HUES64 (cell line): ENCODE measurements around the gene WFDC2.

Experiments used
- H3K27ac ChIP-seq: 2 replicates; pipeline ENCODE4 v1.7.0; 2013; ENCODE audit warnings: low read depth, low read length, inconsistent platforms
- H3K27me3 ChIP-seq: 2 replicates; pipeline ENCODE4 v1.6.1; 2013; ENCODE audit warnings: mild to moderate bottlenecking, low read length; ENCODE audit not compliant: insufficient read depth
- H3K36me3 ChIP-seq: 2 replicates; pipeline ENCODE4 v1.6.1; 2013; ENCODE audit warnings: mild to moderate bottlenecking, low read length; ENCODE audit not compliant: insufficient read depth
- H3K4me1 ChIP-seq: 2 replicates; pipeline ENCODE4 v1.6.1; 2013; ENCODE audit warnings: mild to moderate bottlenecking, low read length, moderate library complexity; ENCODE audit not compliant: insufficient read depth
- H3K4me3 ChIP-seq: 2 replicates; pipeline ENCODE4 v1.5.1; 2013; ENCODE audit warnings: mild to moderate bottlenecking, low read length, moderate library complexity
- H3K9ac ChIP-seq: 2 replicates; pipeline ENCODE4 v1.6.1; 2013; ENCODE audit warnings: mild to moderate bottlenecking, low read depth, low read length
- H3K9me3 ChIP-seq: 2 replicates; pipeline ENCODE4 v1.6.1; 2013; ENCODE audit warnings: low read depth, low read length; ENCODE audit not compliant: insufficient read depth
- WGBS: fragments of 150-250, 120-280 bp; methylation state at CpG from one replicate; pipeline ENCODE4 v1.1.7; 2013; ENCODE audit warnings: missing lambda C conversion rate; 5-methylcytosine and 5-hydroxymethylcytosine counted together

Gene WFDC2

DNA sequence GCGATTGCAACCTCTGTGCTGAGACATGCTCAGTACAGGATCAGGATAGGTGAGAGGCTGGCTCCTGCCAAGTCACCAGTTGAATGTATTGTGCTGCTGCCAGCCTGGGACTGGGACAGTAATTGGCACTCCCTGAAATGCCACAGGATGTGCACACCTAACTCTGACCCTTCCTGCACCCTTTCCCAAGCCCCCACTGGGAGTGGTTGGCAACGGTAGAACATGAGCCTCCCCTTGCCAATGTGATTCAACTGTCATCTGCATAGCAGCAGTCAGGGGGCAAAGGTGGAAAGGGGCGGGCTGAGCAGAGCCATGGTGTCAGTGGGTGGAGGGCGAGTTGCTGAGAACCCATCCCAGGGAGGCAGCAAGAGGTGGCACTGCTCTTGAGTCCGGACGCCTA lies 30.5 kb downstream of the WFDC2 start:
- Histone ChIP-seq H3K27me3 (no peaks in the 10 kb centered on the region), H3K36me3 (no peaks in the 10 kb centered on the region), H3K9me3 (no peaks in the 10 kb centered on the region), H3K27ac (no peak overlapping the region), H3K4me3 (no peak overlapping the region), H3K4me1 (peaks cover 8% of the 10 kb centered on the region; the same call in 1 of the 2 replicates), H3K9ac (no peak overlapping the region)
- WGBS = 85% methylated on average over 6 of the region's 6 CpGs

DNA sequence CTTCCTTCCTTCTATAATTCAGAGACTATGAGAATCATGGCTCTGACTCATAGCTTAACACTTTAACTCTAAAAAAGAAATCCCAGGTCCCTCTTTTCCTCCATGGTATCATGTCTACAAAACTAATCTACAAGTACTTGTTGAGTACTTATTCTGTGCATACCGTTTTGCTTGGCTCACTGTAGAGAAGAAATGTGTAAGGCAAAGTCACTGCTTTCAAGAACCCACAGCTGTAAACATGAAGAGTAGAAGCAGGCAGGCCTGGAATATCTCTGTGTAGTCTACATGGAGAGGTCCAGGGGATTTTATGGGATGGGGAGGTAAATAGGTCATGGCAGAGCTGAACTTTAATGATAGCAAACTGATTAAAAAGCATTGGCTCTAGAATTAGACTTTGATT lies 32.0 kb downstream of the WFDC2 start:
- 87% methylated on average over 1 of the region's 1 CpG for WGBS
- Histone ChIP-seq H3K9me3 (no peaks in the 10 kb centered on the region), H3K4me1 (peaks cover 8% of the 10 kb centered on the region; the same call in 1 of the 2 replicates), H3K9ac (no peak overlapping the region), H3K4me3 (no peak overlapping the region), H3K27ac (no peak overlapping the region), H3K36me3 (no peaks in the 10 kb centered on the region), H3K27me3 (no peaks in the 10 kb centered on the region)

DNA sequence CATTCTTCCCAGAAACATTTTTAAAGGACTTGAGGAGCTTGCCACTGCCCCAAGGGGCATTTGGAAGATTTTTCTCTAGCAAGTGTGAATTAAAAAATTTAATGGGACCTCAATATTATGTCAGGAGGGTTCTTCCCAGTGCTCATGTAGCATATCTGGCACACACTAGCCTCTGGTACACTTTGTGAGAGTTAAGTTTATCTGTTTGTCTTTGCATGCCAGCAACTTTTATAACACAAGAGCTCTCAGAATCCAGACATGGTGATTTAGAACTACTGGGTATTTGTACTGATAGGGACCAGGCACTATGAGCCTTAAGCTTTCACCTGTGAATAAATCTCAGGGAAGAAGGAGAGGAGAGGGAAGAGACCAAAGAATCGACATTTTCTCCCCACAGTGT lies 33.0 kb downstream of the WFDC2 start:
- Histone ChIP-seq H3K9me3 (no peaks in the 10 kb centered on the region), H3K4me1 (peaks cover 8% of the 10 kb centered on the region; the same call in 1 of the 2 replicates), H3K27me3 (no peaks in the 10 kb centered on the region), H3K4me3 (no peak overlapping the region), H3K36me3 (no peaks in the 10 kb centered on the region), H3K9ac (no peak overlapping the region), H3K27ac (no peak overlapping the region)
- WGBS = 96% methylated on average over 1 of the region's 1 CpG

DNA sequence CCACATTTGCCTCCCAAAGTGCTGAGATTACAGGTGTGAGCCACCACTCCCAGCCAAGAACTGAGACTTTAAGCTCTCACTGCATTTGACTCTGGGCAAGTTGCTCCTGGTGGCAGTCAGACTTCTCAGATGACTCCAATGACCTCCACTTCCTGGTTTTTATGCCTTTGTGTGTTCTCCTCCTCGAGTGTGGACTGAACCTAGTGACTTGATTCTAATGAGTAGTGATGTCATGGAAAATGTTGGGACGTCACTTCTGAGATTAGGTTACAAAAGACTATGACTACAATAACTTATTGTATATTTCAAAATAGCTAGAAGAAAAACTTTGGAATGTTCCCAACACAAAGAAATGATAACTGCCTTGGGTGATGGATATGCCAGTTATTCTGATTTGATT lies 33.9 kb downstream of the WFDC2 start:
- 83% methylated on average over 1 of the region's 2 CpGs for WGBS
- H3K36me3 ChIP-seq = no peaks in the 10 kb centered on the region

GRCh38 chr20:45506398-45506797 lies 36.8 kb downstream of the WFDC2 start:
- 97% methylated on average over 2 of the region's 2 CpGs for WGBS
- H3K9me3 ChIP-seq = no peaks in the 10 kb centered on the region
- no peak overlapping the region for H3K4me3 ChIP-seq
- H3K27me3 ChIP-seq = no peaks in the 10 kb centered on the region
- H3K27ac ChIP-seq = no peak overlapping the region
- H3K4me1 ChIP-seq = no peaks in the 10 kb centered on the region
- H3K9ac ChIP-seq = no peak overlapping the region
- no peaks in the 10 kb centered on the region for H3K36me3 ChIP-seq

More for the DNA sequence above, 33.9 kb downstream of the WFDC2 start:
- no peaks in the 10 kb centered on the region for H3K27me3 ChIP-seq
- no peak overlapping the region for H3K4me3 ChIP-seq
- H3K9me3 ChIP-seq = no peaks in the 10 kb centered on the region
- H3K4me1 ChIP-seq = peaks cover 2% of the 10 kb centered on the region; the same call in 1 of the 2 replicates
- H3K9ac ChIP-seq = no peak overlapping the region
- no peak overlapping the region for H3K27ac ChIP-seq

GRCh38 chr20:45507011-45507820 lies 37.7 kb downstream of the WFDC2 start:
- 92% methylated on average over 4 of the region's 5 CpGs for WGBS
- Histone ChIP-seq H3K27me3 (no peaks in the 10 kb centered on the region), H3K9me3 (no peaks in the 10 kb centered on the region), H3K36me3 (no peaks in the 10 kb centered on the region), H3K27ac (no peak overlapping the region), H3K4me3 (no peak overlapping the region), H3K4me1 (no peaks in the 10 kb centered on the region), H3K9ac (no peak overlapping the region)

DNA sequence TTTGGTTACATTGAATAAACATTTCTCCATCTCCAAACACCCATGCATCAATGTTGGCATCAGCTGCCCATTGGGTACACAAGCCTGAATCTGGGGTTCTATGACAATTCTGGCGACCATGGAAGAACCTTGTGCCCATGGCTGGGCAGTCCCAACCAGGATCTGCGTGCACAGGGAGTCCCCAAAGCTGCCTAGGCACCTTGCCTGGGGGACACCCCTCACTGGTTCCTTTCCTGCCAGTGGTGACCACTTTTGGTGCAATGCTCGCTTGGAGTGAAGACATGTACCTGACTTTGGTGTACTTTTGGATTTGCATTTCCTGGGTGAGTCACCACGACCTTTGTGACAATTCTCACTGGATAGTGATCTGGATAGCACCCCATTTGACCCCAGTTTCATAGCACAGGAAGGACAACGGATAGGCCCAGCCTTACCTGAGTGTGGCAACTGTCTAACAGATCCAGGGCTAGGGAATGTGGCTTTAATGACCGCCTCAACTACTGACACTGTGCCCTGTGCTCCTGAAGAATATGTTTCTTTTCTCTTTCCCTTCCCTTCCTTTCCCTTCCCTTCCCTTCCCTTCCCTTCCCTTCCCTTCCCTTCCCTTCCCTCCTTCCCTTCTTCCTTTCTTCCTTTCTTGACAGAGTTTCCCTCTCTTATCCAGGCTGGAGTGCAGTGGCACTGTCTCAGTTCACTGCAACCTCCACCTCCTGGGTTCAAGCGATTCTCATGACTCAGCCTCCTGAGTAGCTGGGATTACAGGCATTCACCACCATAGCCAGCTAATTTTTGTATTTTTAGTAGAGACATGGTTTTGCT lies 38.7 kb downstream of the WFDC2 start:
- 88% methylated on average over 7 of the region's 7 CpGs for WGBS
- H3K4me3 ChIP-seq = no peak overlapping the region
- no peak overlapping the region for H3K9ac ChIP-seq
- no peaks in the 10 kb centered on the region for H3K27me3 ChIP-seq
- no peaks in the 10 kb centered on the region for H3K4me1 ChIP-seq
- H3K36me3 ChIP-seq = no peaks in the 10 kb centered on the region
- no peaks in the 10 kb centered on the region for H3K9me3 ChIP-seq
- no peak overlapping the region for H3K27ac ChIP-seq

- H3K9ac ChIP-seq = no peak overlapping the region
- H3K27ac ChIP-seq = no peak overlapping the region
- no peaks in the 10 kb centered on the region for H3K9me3 ChIP-seq
- H3K27me3 ChIP-seq = no peaks in the 10 kb centered on the region
- WGBS = 90% methylated on average over 4 of the region's 4 CpGs
- no peaks in the 10 kb centered on the region for H3K36me3 ChIP-seq
- H3K4me1 ChIP-seq = no peaks in the 10 kb centered on the region
- H3K4me3 ChIP-seq = no peak overlapping the region
Measured at GRCh38 chr20:45509091-45509490, 39.5 kb downstream of the WFDC2 start.

DNA sequence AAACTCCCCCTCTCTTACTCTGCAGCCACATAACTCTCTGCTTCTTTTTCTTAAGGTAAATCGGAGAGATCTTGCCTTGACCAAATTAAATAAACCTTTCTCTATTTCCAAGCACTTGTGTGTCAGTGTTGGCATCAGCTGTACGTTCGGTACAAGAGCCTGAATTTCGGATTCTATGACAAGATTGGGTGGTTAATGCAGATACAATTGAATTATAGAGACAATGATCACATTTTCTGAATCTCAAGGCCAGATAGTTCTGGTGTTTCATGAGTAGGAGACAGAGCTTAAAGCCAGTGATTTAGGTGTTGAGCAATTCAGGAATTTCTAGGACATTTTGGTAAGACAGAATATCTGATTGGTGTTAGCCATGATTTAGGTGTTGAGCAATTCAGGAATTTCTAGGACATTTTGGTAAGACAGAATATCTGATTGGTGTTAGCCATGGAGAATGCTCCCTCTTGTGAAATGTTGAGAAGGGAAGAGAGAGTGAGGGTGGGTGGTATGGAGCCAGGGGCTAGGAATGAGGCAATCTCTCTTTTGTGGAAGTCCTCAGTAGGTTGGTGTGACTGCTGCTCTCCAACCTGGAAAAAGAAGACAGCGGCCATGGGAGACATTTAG lies 40.8 kb downstream of the WFDC2 start:
- Histone ChIP-seq H3K27ac (no peak overlapping the region), H3K4me3 (no peak overlapping the region), H3K36me3 (no peaks in the 10 kb centered on the region), H3K9ac (no peak overlapping the region), H3K4me1 (no peaks in the 10 kb centered on the region), H3K9me3 (no peaks in the 10 kb centered on the region), H3K27me3 (no peaks in the 10 kb centered on the region)
- WGBS = 91% methylated on average over 5 of the region's 5 CpGs

DNA sequence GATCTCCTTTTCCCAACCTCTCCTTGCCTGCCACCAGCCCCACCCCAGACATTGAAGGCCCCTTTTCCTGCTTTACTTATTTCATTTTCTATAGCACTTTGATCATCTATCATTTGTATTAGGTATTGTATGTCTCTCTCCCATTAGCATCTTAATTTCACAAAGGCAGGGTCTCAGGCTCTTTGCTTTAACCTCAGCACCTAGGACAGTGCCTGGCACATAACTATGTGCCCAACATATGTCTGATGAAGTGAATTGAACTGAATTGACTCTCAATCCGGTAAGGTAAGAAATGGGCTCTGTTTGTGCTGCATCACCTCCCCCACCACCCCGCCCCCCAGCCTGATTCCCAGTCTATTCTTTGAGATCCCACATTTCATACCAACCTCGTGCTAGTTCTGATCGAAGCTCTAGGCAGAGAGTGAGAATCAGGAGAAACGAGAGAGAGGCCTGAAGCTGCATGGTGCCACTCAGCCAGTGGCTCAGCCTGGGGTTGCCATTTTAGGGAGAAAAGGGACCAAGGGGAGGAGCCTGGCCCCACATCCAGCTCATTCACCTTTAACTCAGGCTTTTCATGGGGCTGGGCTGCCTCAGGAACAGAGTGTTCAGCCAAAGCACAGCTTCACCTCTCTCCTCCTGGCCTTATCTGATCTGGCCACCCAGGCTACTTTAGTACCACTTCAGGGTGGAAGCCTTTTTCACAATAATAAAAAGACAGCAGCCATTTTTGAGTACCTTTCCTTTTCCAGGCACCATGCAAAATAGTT lies 45.8 kb downstream of the WFDC2 start, which contains the start of gene SPINT3:
TSS of gene SPINT3 (minus strand) at position 476 of the 767 bp plus-strand sequence. CDS start at position 462, 14 bp downstream.
- H3K4me3 ChIP-seq = no peak within 1 kb of the TSS
- WGBS = 72% methylated on average over 5 of the region's 5 CpGs
- no peak within 1 kb of the TSS for H3K27ac ChIP-seq
- no peaks in the 10 kb centered on the region for H3K4me1 ChIP-seq
- H3K9ac ChIP-seq = no peak within 1 kb of the TSS
- H3K27me3 ChIP-seq = no peaks in the 10 kb centered on the region
- H3K36me3 ChIP-seq = no peaks in the 10 kb centered on the region
- no peaks in the 10 kb centered on the region for H3K9me3 ChIP-seq
